GM12878 (cell line): ENCODE results near the gene FNDC3B. TPM values are rescaled to one million over a fixed set of nuclear protein-coding genes. Genes with fewer than 3 reads are reported as not detected.

Source experiments
- ATAC-seq: fragments of 200-7000 bp; cut with Tn5 transposase; 3 replicates; pipeline ENCODE4 v1.9.1; 2020; ENCODE audit warnings: mild to moderate bottlenecking, moderate library complexity
- BruUV-seq: library from RNA; stranded (reverse); fragments of 400-500 nt; replicated peaks from 2 replicates; lab custom pipeline; 2021; lab: Mats Ljungman, UMichigan
- CTCF ChIA-PET: fragments of 300-600 bp; sonication (Branson Sonifier 250); formaldehyde crosslinking; extraction: SDS; loops from one replicate; lab custom pipeline; 2021; ENCODE audit warnings: inconsistent platforms; lab: Yijun Ruan, JAX
- POLR2A ChIA-PET: fragments of 350-600 bp; formaldehyde crosslinking; extraction: SDS; loops from one replicate; lab custom pipeline; 2021; ENCODE audit warnings: inconsistent platforms; lab: Charles Lee
- RAD21 ChIA-PET: fragments of 300-600 bp; sonication (Branson Sonifier 250); formaldehyde crosslinking; loops from one replicate; lab custom pipeline; 2023; ENCODE audit warnings: antibody characterized with exemption; ENCODE audit not compliant: unreplicated experiment; lab: Charles Lee
- SMC1A ChIA-PET: fragments of 300-600 bp; sonication (Branson Sonifier 250); formaldehyde crosslinking; loops from one replicate; lab custom pipeline; 2023; ENCODE audit not compliant: unreplicated experiment, uncharacterized antibody; lab: Charles Lee
- DNase-seq: peaks from one replicate; pipeline ENCODE4 v3.0.0-alpha.2; 2011; ENCODE audit warnings: low read depth, low spot score
- FAIRE-seq: peaks from 3 replicates; lab custom pipeline; 2011; peaks lifted over from hg19 to GRCh38; lab: Jason Lieb, UNC
- H2AFZ ChIP-seq: 2 replicates; pipeline ENCODE4 v1.6.0; 2011; ENCODE audit warnings: low read depth, low read length, control low read depth; ENCODE audit not compliant: control insufficient read depth
- H3K27ac ChIP-seq: 2 replicates; pipeline ENCODE4 v1.5.1; 2011; ENCODE audit warnings: control low read depth; ENCODE audit not compliant: control insufficient read depth, insufficient read depth
- H3K27me3 ChIP-seq, 2 experiments: replicated peaks in 1 of 2; 2 replicates each; pipeline versions ENCODE4 v1.6.0 to v1.6.1; 2011; ENCODE audit warnings: low read length in 1 of 2; ENCODE audit not compliant: control insufficient read depth in 2 of 2, insufficient read depth in 2 of 2
- H3K36me3 ChIP-seq, 2 experiments: 2 replicates each; pipeline ENCODE4 v1.5.1; 2011; ENCODE audit warnings: low read length in 1 of 2; ENCODE audit not compliant: control insufficient read depth in 2 of 2, insufficient read depth in 2 of 2
- H3K4me1 ChIP-seq: 2 replicates; pipeline ENCODE4 v1.6.1; 2011; ENCODE audit warnings: mild to moderate bottlenecking, low read length, moderate library complexity, mixed read lengths; ENCODE audit not compliant: control insufficient read depth, insufficient read depth
- H3K4me2 ChIP-seq: 2 replicates; pipeline ENCODE4 v1.6.0; 2011; ENCODE audit warnings: control low read depth; ENCODE audit not compliant: control insufficient read depth, insufficient read depth
- H3K4me3 ChIP-seq: fragments of 200-600 bp; sonication (generic); 2 replicates; pipeline ENCODE4 v1.5.1; 2016
- H3K79me2 ChIP-seq: 2 replicates; pipeline ENCODE4 v1.6.0; 2011; ENCODE audit warnings: low read length; ENCODE audit not compliant: control insufficient read depth, insufficient read depth
- H3K9ac ChIP-seq: 2 replicates; pipeline ENCODE4 v1.8.0; 2011; ENCODE audit warnings: low read length, control low read depth, mixed read lengths; ENCODE audit not compliant: control insufficient read depth, insufficient read depth
- H3K9me3 ChIP-seq: replicated peaks from 3 replicates; pipeline ENCODE4 v1.5.1; 2011; ENCODE audit warnings: mild to moderate bottlenecking, low read length; ENCODE audit not compliant: control insufficient read depth, insufficient read depth
- H4K20me1 ChIP-seq: 2 replicates; pipeline ENCODE4 v1.6.0; 2011; ENCODE audit not compliant: control insufficient read depth, insufficient read depth
- CBX5 ChIP-seq: sonication (generic); IDR thresholded peaks from 2 replicates; pipeline ENCODE4 v1.6.1; 2016; ENCODE audit warnings: low read depth, moderate library complexity, mild to moderate bottlenecking, inconsistent platforms
- ESRRA ChIP-seq: IDR thresholded peaks from 2 replicates; pipeline ENCODE4 v1.6.1; 2012; ENCODE audit warnings: mild to moderate bottlenecking, low read length, improper control_type of control experiment
- HDAC6 ChIP-seq: fragments of 200-600 bp; sonication (generic); IDR thresholded peaks from one replicate; pipeline ENCODE4 v1.8.0; 2017; ENCODE audit warnings: antibody characterized with exemption; ENCODE audit not compliant: unreplicated experiment
- KLF5 ChIP-seq: fragments of 450-650 bp; IDR thresholded peaks from 2 replicates; pipeline ENCODE4 v1.6.1; 2014; ENCODE audit warnings: mild to moderate bottlenecking; ENCODE audit not compliant: partially characterized antibody
- LARP7 ChIP-seq: fragments of 450-650 bp; IDR thresholded peaks from 2 replicates; pipeline ENCODE4 v1.6.1; 2017; ENCODE audit warnings: mild to moderate bottlenecking
- MAX ChIP-seq: IDR thresholded peaks from 2 replicates; pipeline ENCODE4 v1.6.1; 2012; ENCODE audit warnings: low read depth, low read length, improper control_type of control experiment
- MEF2B ChIP-seq: fragments of 450-650 bp; IDR thresholded peaks from 2 replicates; pipeline ENCODE4 v1.6.1; 2018; ENCODE audit warnings: mild to moderate bottlenecking, moderate library complexity; ENCODE audit not compliant: partially characterized antibody, poor library complexity, severe bottlenecking
- USF1 ChIP-seq: IDR thresholded peaks from 2 replicates; pipeline ENCODE4 v1.6.1; 2011; ENCODE audit warnings: borderline replicate concordance, low read depth, mild to moderate bottlenecking, moderate library complexity, mixed read lengths, low read length; ENCODE audit not compliant: insufficient read depth; ENCODE audit errors: extremely low read length
- ZNF274 ChIP-seq: IDR thresholded peaks from one replicate; pipeline ENCODE4 v1.8.0; 2011; ENCODE audit not compliant: insufficient read length, insufficient read depth
- WGBS: methylation state at CpG from one replicate; pipeline ENCODE4 v1.1.6; 2016; ENCODE audit warnings: low lambda C conversion rate; ENCODE audit not compliant: insufficient replicate concordance, insufficient coverage; ENCODE audit errors: missing lambda C conversion rate; 5-methylcytosine and 5-hydroxymethylcytosine counted together
- in situ Hi-C: fragments of 300-500 bp; cut with MboI; formaldehyde crosslinking; loops from 9 replicates; pipeline ENCODE4 v1.14.3; 2018; ENCODE audit warnings: mixed read lengths
- intact Hi-C: fragments of 100-400 bp; cut with micrococcal nuclease; formaldehyde crosslinking; loops from one replicate; pipeline ENCODE4 v1.14.2; 2022; ENCODE audit not compliant: unreplicated experiment
- polyA plus RNA-seq, 11 experiments: library from polyadenylated mRNA; depleted of rRNA in 4 of 11; unstranded in 6 of 11; stranded (reverse) in 5 of 11; fragments of >200 nt; fragmentation: Nextera tagmentation in 4 of 11; fragmentation: Illumina TruSeq in 1 of 11; extraction: Ambion mirVana in 4 of 11; extraction: Trizol in 1 of 11; gene quantifications; 1 replicate in 1 of 11; 2 replicates in 10 of 11; pipeline versions ENCODE4 v1.2.1 to v1.2.3, GENCODE V29; 2011 to 2016; ENCODE audit warnings: inconsistent platforms in 2 of 11, missing spikeins in 2 of 11, low read depth in 1 of 11
- total RNA-seq, 4 experiments: library from RNA; depleted of rRNA in 3 of 4; stranded (reverse); fragments of >200 nt in 3 of 4; fragmentation: Illumina TruSeq in 1 of 4; extraction: Trizol in 1 of 4; gene quantifications; 2 replicates each; pipeline versions ENCODE4 v1.2.1 to v1.2.3, GENCODE V29; 2013 to 2021
- TF ChIP-seq, protein P1 (sequence below): fragments of 450-650 bp; IDR thresholded peaks from 2 replicates; pipeline ENCODE4 v1.6.1; 2016; ENCODE audit warnings: mild to moderate bottlenecking

Gene FNDC3B
- total and polyA plus RNA-seq, 10 of the 15 experiments (the other 5 are each of a cell fraction or from before 2014, with no cell fraction given), result 7.9 to 35.0 (median 18.5) TPM

DNA sequence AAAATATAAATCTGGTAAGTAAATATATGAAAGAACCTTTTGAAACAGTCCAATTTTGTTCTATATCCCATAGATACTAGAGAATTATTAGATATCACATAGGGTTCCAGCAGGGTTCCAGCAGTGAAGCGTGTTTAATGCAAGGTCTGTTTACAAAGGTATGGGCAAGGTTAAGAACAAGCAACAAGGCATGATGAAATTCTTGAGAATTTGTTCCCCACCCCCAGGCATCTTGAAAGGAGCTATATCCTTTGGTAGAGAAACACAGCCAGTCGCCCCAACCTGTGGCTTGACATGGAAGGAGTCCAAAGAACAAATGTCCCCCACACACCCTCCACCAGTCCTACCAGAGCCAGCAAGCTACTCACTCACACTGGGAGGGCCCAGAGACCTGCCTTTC lies 18.6 kb upstream of the FNDC3B start:
- POLR2A ChIA-PET, result no interaction called here
- CTCF ChIA-PET, result interaction anchor here (0.6 to 2.8 kb wide), 2 partner anchors 14 to 111 kb away, joined by 3 to 12 read pairs; no protein-coding TSS in a partner anchor
- in situ Hi-C loops, result no loop called here

More for the DNA sequence above, 18.6 kb upstream of the FNDC3B start:
- no TSS peak for BruUV-seq
- DNase-seq (no peak), ATAC-seq (no peak), FAIRE-seq (no peak)
- 58% methylated on average over 2 of the region's 2 CpGs for WGBS
- H3K36me3 ChIP-seq, result no peaks in the 10 kb centered on the region
- H3K4me3 ChIP-seq, result no peak overlapping the region
- RAD21 ChIA-PET, result interaction anchor here (0.8 kb wide), 1 partner anchor 17 kb away, joined by 3 read pairs; no protein-coding TSS in a partner anchor
- no peaks in the 10 kb centered on the region for H4K20me1 ChIP-seq
- no peak overlapping the region for H3K9ac ChIP-seq
- H3K27me3 ChIP-seq, result no peaks in the 10 kb centered on the region
- intact Hi-C loops, result no loop called here
- H3K4me1 ChIP-seq, result no peaks in the 10 kb centered on the region
- TF ChIP-seq ZNF274 (no peak), CBX5 (no peak), MAX (no peak), KLF5 (no peak), ESRRA (no peak), LARP7 (no peak), HDAC6 (no peak), USF1 (no peak), MEF2B (no peak)
- TF ChIP-seq, protein P1, sequence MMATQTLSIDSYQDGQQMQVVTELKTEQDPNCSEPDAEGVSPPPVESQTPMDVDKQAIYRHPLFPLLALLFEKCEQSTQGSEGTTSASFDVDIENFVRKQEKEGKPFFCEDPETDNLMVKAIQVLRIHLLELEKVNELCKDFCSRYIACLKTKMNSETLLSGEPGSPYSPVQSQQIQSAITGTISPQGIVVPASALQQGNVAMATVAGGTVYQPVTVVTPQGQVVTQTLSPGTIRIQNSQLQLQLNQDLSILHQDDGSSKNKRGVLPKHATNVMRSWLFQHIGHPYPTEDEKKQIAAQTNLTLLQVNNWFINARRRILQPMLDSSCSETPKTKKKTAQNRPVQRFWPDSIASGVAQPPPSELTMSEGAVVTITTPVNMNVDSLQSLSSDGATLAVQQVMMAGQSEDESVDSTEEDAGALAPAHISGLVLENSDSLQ, result no peak
- H3K27ac ChIP-seq, result no peak overlapping the region
- H3K9me3 ChIP-seq, result no peaks in the 10 kb centered on the region
- no peak overlapping the region for H3K4me2 ChIP-seq
- H3K79me2 ChIP-seq, result no peaks in the 10 kb centered on the region
- SMC1A ChIA-PET, result interaction anchor here (1.2 to 1.5 kb wide), 3 partner anchors 15 to 80 kb away, joined by 3 to 4 read pairs (median 4); no protein-coding TSS in a partner anchor
- H2AFZ ChIP-seq, result no peak overlapping the region
